Transverse colon (tissue), 3 donors: Measurements from ENCODE around the gene PLCL2.

ENCODE experiments used
- EP300 ChIP-seq: sonication (generic); formaldehyde crosslinking; IDR thresholded peaks from one replicate; pipeline ENCODE4 v1.6.1; 2017; ENCODE audit warnings: antibody characterized with exemption, low read depth
- POLR2A ChIP-seq: fragments of 450-650 bp; IDR thresholded peaks from one replicate; pipeline ENCODE4 v1.6.1; 2016; ENCODE audit warnings: antibody characterized with exemption, mild to moderate bottlenecking, moderate library complexity
- TF ChIP-seq, protein P1 (sequence below), 5 experiments: fragments of 200-600 bp in 3 of 5; fragments of 450-650 bp in 2 of 5; sonication (generic) in 3 of 5; IDR thresholded peaks; 1 replicate in 2 of 5; 2 replicates in 3 of 5; pipeline ENCODE4 v1.5.1; 2016 to 2017; ENCODE audit warnings: antibody characterized with exemption in 5 of 5, inconsistent platforms in 3 of 5, mild to moderate bottlenecking in 2 of 5, moderate library complexity in 1 of 5

DNA sequence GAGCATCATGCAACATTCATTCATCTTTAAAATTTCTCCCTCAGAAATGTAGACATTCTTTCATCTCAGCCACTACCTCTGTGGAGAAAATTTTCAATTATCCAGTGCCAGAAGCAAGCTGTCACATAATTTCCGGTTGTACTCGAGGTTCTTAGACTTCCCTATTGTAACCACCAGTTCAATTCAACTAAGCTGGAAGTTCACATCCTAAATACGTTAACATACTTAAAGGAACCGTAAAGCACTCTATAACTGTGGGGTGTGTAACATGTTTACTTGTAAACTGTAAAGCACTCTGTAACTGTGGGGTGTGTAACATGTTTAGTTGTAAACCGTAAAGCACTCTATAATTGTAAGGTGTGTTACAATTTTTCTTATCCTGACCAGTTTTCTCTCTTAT lies 150.3 kb downstream of the PLCL2 start:
- TF ChIP-seq EP300 (no peak), POLR2A (no peak)
- TF ChIP-seq, protein P1, sequence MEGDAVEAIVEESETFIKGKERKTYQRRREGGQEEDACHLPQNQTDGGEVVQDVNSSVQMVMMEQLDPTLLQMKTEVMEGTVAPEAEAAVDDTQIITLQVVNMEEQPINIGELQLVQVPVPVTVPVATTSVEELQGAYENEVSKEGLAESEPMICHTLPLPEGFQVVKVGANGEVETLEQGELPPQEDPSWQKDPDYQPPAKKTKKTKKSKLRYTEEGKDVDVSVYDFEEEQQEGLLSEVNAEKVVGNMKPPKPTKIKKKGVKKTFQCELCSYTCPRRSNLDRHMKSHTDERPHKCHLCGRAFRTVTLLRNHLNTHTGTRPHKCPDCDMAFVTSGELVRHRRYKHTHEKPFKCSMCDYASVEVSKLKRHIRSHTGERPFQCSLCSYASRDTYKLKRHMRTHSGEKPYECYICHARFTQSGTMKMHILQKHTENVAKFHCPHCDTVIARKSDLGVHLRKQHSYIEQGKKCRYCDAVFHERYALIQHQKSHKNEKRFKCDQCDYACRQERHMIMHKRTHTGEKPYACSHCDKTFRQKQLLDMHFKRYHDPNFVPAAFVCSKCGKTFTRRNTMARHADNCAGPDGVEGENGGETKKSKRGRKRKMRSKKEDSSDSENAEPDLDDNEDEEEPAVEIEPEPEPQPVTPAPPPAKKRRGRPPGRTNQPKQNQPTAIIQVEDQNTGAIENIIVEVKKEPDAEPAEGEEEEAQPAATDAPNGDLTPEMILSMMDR (IDR thresholded peaks at IDR 0.05): no peak
